ENCODE results near the gene CIB4. TPM values are rescaled to one million over a fixed set of nuclear protein-coding genes. Genes with fewer than 3 reads are reported as not detected.

CIB4 gene
- total RNA-seq, 1 donor from 2014 or later, result not detected

DNA sequence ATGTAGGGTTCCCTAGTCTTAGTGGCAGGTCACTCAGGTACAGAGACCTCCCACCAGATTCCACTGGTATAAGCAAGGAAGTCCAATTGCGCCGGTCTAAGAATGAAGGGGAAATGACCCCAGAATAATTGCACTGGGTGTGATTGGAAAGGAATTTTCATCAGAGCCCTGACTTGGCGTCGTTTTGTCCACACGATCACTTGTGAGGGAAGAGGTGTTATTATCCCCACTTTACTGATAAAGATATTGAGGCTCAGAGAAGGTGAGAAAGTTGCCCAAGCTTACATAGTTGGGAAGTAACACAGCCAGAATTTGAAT, 61.5 kb downstream of the CIB4 start:
- no peaks in the 10 kb centered on the region for H3K27me3 ChIP-seq
- intact Hi-C loops (cut with DNase I), result no loop called here
- TF ChIP-seq POLR2AphosphoS5 (IDR thresholded peaks at IDR 0.05; ENCODE audit: insufficient read depth in 1 of 2, low read depth in 1 of 2) (no peak), POLR2A (IDR thresholded peaks at IDR 0.05) (no peak)
- TF ChIP-seq, protein P1, sequence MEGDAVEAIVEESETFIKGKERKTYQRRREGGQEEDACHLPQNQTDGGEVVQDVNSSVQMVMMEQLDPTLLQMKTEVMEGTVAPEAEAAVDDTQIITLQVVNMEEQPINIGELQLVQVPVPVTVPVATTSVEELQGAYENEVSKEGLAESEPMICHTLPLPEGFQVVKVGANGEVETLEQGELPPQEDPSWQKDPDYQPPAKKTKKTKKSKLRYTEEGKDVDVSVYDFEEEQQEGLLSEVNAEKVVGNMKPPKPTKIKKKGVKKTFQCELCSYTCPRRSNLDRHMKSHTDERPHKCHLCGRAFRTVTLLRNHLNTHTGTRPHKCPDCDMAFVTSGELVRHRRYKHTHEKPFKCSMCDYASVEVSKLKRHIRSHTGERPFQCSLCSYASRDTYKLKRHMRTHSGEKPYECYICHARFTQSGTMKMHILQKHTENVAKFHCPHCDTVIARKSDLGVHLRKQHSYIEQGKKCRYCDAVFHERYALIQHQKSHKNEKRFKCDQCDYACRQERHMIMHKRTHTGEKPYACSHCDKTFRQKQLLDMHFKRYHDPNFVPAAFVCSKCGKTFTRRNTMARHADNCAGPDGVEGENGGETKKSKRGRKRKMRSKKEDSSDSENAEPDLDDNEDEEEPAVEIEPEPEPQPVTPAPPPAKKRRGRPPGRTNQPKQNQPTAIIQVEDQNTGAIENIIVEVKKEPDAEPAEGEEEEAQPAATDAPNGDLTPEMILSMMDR (IDR thresholded peaks at IDR 0.05), result no peak

DNA sequence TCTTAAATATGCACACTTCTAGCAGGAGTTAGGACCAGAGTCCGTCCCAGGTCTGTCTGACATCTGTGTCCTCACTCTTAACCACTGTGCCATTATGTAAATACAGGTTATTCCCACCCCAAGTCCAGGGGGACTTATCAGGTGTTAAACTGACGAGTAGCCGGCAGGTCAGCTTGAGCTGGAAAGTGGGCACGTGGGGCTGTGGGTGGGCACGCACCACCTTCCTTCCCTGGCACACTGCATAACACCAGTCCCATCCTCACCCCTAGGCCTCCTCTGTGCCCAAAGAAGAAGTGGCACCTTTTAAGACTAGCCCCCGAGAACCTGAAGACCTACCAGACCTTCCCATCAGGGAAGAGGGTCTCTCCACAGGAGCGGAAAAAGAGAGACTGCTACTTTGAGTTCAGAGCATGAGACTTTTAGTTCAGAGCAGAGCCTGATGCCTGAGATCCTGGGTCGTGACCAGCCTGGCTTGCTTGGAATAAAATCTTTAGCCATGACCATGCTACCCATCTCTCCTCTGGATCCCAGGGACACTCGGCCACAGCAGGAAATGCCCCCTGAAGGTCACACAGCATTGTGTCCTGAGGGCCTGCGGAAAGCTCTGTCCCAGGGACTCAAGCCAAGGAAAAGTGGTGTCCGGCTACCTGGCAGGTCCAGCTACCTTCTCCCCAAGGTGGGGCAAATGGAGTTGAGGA, 62.0 kb downstream of the CIB4 start:
- intact Hi-C loops (cut with DNase I), result no loop called here
- no peak for TF ChIP-seq POLR2A (IDR thresholded peaks at IDR 0.05)
- no peak for TF ChIP-seq POLR2AphosphoS5 (IDR thresholded peaks at IDR 0.05; ENCODE audit: insufficient read depth in 1 of 2, low read depth in 1 of 2)
- TF ChIP-seq, protein P1 (IDR thresholded peaks at IDR 0.05), result no peak
- H3K4me3 ChIP-seq, result no peak overlapping the region
- no peaks in the 10 kb centered on the region for H3K36me3 ChIP-seq
- no peaks in the 10 kb centered on the region for H3K4me1 ChIP-seq
- DNase-seq (ENCODE audit: extremely low spot score in 2 of 2), result no peak
- H3K27ac ChIP-seq, result no peak overlapping the region
- H3K9me3 ChIP-seq, result no peaks in the 10 kb centered on the region
- no peaks in the 10 kb centered on the region for H3K27me3 ChIP-seq

More for the DNA sequence above, 61.5 kb downstream of the CIB4 start:
- Histone ChIP-seq H3K9me3 (no peaks in the 10 kb centered on the region), H3K4me1 (no peaks in the 10 kb centered on the region), H3K4me3 (no peak overlapping the region), H3K36me3 (no peaks in the 10 kb centered on the region), H3K27ac (no peak overlapping the region)
- no peak for DNase-seq (ENCODE audit: extremely low spot score in 2 of 2)

DNA sequence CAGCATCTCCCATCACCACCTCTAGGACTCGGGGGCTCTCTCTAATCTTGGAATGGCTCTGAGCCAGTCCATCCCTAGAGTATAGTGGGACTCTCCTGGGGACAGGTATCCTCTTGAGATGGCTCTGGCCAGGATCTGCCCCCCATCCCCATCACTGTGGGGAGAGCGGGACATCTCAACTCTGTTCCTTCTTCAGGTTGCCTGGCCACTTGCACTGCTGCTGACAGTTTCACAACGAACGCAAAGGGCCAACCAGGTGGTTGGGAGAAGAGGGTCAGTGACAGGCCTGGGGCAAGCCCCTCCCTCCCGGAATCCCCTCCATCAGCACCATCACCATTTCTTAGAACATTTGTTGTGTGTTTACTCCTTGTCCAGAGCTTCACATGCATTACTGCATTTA, 62.6 kb downstream of the CIB4 start:
- Histone ChIP-seq H3K27me3 (no peaks in the 10 kb centered on the region), H3K27ac (no peak overlapping the region), H3K36me3 (no peaks in the 10 kb centered on the region), H3K9me3 (no peaks in the 10 kb centered on the region), H3K4me1 (no peaks in the 10 kb centered on the region), H3K4me3 (no peak overlapping the region)
- TF ChIP-seq, protein P1 (IDR thresholded peaks at IDR 0.05), result no peak
- TF ChIP-seq POLR2A (IDR thresholded peaks at IDR 0.05) (no peak), POLR2AphosphoS5 (IDR thresholded peaks at IDR 0.05; ENCODE audit: insufficient read depth in 1 of 2, low read depth in 1 of 2) (no peak)
- intact Hi-C loops (cut with DNase I), result no loop called here
- DNase-seq (ENCODE audit: extremely low spot score in 2 of 2), result no peak

DNA sequence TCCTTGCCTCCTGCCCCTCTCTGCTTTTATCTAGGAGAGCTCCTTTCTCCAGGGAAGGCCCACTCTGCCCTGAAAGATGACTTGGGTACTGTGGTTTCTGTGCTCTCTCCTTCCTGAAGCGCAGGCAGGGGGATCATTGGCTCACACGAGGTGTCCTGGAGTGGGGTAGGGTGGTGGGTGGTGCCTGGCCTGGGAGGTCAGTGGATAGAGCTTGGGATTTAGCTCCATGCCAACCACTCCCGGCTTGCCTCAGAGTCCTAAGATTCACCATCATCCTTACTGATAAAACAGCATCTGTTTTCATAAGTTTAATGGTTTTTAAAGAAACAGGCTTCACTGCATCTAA, 63.1 kb downstream of the CIB4 start:
- H3K4me1 ChIP-seq, result no peaks in the 10 kb centered on the region
- DNase-seq (ENCODE audit: extremely low spot score in 2 of 2), result no peak
- no peak overlapping the region for H3K4me3 ChIP-seq
- H3K27ac ChIP-seq, result no peak overlapping the region
- intact Hi-C loops (cut with DNase I), result no loop called here
- no peaks in the 10 kb centered on the region for H3K9me3 ChIP-seq
- H3K36me3 ChIP-seq, result no peaks in the 10 kb centered on the region
- H3K27me3 ChIP-seq, result no peaks in the 10 kb centered on the region
- TF ChIP-seq, protein P1 (IDR thresholded peaks at IDR 0.05), result peak in 1 of 3 experiments; percentile 10
- TF ChIP-seq POLR2AphosphoS5 (IDR thresholded peaks at IDR 0.05; ENCODE audit: insufficient read depth in 1 of 2, low read depth in 1 of 2) (no peak), POLR2A (IDR thresholded peaks at IDR 0.05) (no peak)

DNA sequence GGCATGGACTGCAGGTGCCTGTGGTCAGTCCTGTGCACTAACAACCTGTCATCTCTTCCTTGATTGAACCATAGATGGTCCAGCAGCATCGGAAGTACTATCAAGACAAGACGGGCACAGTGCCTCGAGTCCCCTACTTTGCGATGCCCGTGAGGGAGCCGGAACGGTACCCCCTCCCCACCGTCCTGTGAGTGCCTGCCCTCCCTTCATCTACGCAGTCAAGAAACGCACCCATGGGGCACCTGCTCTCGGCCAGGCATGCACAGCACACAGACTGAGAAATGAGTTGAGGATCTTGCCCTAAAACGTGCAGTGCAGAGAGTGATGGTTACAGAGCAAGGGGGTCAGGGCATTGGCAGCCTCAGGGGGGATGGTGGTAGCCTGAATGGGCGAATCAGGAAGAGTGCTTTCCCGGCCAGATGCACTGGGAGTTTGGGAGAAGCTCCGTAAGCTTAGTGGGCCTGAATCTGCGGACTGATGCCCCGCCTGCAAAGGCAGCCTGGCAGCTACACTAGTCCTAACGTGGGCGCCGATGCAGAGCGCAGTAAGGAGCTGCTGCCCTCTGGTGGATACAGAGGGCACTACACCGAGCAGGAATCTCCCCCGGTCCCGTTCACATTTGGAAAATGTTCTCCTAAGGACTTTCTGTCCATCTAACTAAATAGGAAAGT, 63.6 kb downstream of the CIB4 start:
- Histone ChIP-seq H3K9me3 (no peaks in the 10 kb centered on the region), H3K4me3 (no peak overlapping the region), H3K27me3 (no peaks in the 10 kb centered on the region), H3K36me3 (no peaks in the 10 kb centered on the region), H3K4me1 (no peaks in the 10 kb centered on the region), H3K27ac (no peak overlapping the region)
- intact Hi-C loops (cut with DNase I), result no loop called here
- TF ChIP-seq, protein P1 (IDR thresholded peaks at IDR 0.05), result peak; percentile 82 to 90 (median 89)
- TF ChIP-seq POLR2A (IDR thresholded peaks at IDR 0.05), result no peak
- DNase-seq (ENCODE audit: extremely low spot score in 2 of 2), result no peak

All from vagina (tissue), 2 donors.